DOHH2 (cell line): ENCODE data around the gene PTPRC.

Experiments used
- H3F3A ChIP-seq: fragments of 200-600 bp; sonication (generic), shearing (Covaris generic); 2 replicates; pipeline ENCODE4 v1.6.0; 2016; ENCODE audit warnings: antibody characterized with exemption, mild to moderate bottlenecking; ENCODE audit not compliant: control insufficient read depth, insufficient read depth
- H3K27ac ChIP-seq: fragments of 200-600 bp; sonication (generic); 2 replicates; pipeline ENCODE4 v1.5.1; 2014; ENCODE audit warnings: low read depth, mild to moderate bottlenecking, low read length, moderate library complexity
- H3K27me3 ChIP-seq: fragments of 200-600 bp; sonication (generic); 2 replicates; pipeline ENCODE4 v1.6.1; 2014; ENCODE audit warnings: mild to moderate bottlenecking, low read length, mixed read lengths; ENCODE audit not compliant: control insufficient read depth
- H3K36me3 ChIP-seq: fragments of 200-600 bp; sonication (generic); 2 replicates; pipeline ENCODE4 v1.6.1; 2014; ENCODE audit warnings: mild to moderate bottlenecking, low read length, moderate library complexity, mixed read lengths; ENCODE audit not compliant: control insufficient read depth
- H3K4me1 ChIP-seq: fragments of 200-600 bp; sonication (generic); 2 replicates; pipeline ENCODE4 v1.6.1; 2014; ENCODE audit warnings: mild to moderate bottlenecking, low read length, mixed read lengths; ENCODE audit not compliant: control insufficient read depth
- H3K4me2 ChIP-seq: fragments of 200-600 bp; sonication (generic); 2 replicates; pipeline ENCODE4 v1.6.0; 2014; ENCODE audit warnings: mild to moderate bottlenecking, low read length, moderate library complexity
- H3K4me3 ChIP-seq: fragments of 200-600 bp; sonication (generic); 2 replicates; pipeline ENCODE4 v1.5.1; 2014; ENCODE audit warnings: mild to moderate bottlenecking, low read length, mixed read lengths
- H3K79me2 ChIP-seq: fragments of 200-600 bp; sonication (generic); 2 replicates; pipeline ENCODE4 v1.6.1; 2014; ENCODE audit warnings: mild to moderate bottlenecking, low read length, mixed read lengths; ENCODE audit not compliant: control insufficient read depth
- H3K9me2 ChIP-seq: fragments of 200-600 bp; sonication (generic); replicated peaks from 2 replicates; pipeline ENCODE4 v1.6.1; 2014; ENCODE audit warnings: mild to moderate bottlenecking, low read length, mixed read lengths; ENCODE audit not compliant: control insufficient read depth
- H3K9me3 ChIP-seq: fragments of 200-600 bp; sonication (generic); 2 replicates; pipeline ENCODE4 v1.6.1; 2014; ENCODE audit warnings: antibody characterized with exemption, low read length, mixed read lengths; ENCODE audit not compliant: control insufficient read depth, insufficient read depth
- H4K20me1 ChIP-seq: fragments of 200-600 bp; sonication (generic); 2 replicates; pipeline ENCODE4 v1.6.0; 2014; ENCODE audit warnings: low read depth, mild to moderate bottlenecking, antibody characterized with exemption, low read length, moderate library complexity; ENCODE audit not compliant: control insufficient read depth, insufficient read depth
- EZH2phosphoT487 ChIP-seq: fragments of 200-600 bp; sonication (generic); IDR thresholded peaks from 2 replicates; pipeline ENCODE4 v1.6.1; 2017; ENCODE audit warnings: borderline replicate concordance, mild to moderate bottlenecking, antibody characterized with exemption, low read length, moderate library complexity, mixed read lengths
- TF ChIP-seq, protein P1 (sequence below): fragments of 200-600 bp; sonication (generic); IDR thresholded peaks from one replicate; pipeline ENCODE4 v1.5.1; 2014; ENCODE audit warnings: antibody characterized with exemption, mild to moderate bottlenecking, low read depth, low read length; ENCODE audit not compliant: poor library complexity, severe bottlenecking

PTPRC gene

DNA sequence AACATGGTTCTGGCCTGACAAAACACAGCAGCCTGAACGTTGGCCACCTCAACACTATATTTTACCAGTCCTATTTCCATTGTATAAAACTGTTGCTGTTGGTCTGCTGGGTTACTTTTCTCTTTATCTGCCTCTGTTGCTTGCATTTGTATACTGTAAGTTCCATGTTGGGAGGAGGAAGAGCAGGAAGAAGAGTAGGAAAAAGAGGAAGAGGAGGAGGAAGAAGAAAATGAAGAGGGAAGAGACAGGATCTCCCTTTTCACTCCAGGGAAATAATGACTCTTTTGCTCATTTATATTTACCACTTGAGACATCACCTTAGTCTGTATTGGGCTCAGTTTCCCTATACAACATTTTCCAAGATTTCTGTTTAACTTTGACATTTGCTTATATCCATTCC lies 134.2 kb downstream of the PTPRC start:
- no peaks in the 10 kb centered on the region for H4K20me1 ChIP-seq
- no peaks in the 10 kb centered on the region for H3K27me3 ChIP-seq
- no peaks in the 10 kb centered on the region for H3K9me2 ChIP-seq
- H3K79me2 ChIP-seq, result no peaks in the 10 kb centered on the region
- H3K36me3 ChIP-seq, result no peaks in the 10 kb centered on the region
- H3K4me1 ChIP-seq, result peaks cover 25% of the 10 kb centered on the region
- H3F3A ChIP-seq, result 0 out of 2 replicates have a peak, but pooled peaks cover 3% of the 10 kb centered on the region
- H3K9me3 ChIP-seq, result no peaks in the 10 kb centered on the region
- H3K27ac ChIP-seq, result no peak overlapping the region
- no peak overlapping the region for H3K4me3 ChIP-seq
- TF ChIP-seq, protein P1, sequence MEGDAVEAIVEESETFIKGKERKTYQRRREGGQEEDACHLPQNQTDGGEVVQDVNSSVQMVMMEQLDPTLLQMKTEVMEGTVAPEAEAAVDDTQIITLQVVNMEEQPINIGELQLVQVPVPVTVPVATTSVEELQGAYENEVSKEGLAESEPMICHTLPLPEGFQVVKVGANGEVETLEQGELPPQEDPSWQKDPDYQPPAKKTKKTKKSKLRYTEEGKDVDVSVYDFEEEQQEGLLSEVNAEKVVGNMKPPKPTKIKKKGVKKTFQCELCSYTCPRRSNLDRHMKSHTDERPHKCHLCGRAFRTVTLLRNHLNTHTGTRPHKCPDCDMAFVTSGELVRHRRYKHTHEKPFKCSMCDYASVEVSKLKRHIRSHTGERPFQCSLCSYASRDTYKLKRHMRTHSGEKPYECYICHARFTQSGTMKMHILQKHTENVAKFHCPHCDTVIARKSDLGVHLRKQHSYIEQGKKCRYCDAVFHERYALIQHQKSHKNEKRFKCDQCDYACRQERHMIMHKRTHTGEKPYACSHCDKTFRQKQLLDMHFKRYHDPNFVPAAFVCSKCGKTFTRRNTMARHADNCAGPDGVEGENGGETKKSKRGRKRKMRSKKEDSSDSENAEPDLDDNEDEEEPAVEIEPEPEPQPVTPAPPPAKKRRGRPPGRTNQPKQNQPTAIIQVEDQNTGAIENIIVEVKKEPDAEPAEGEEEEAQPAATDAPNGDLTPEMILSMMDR, result no peak
- no peak for TF ChIP-seq EZH2phosphoT487
- no peak overlapping the region for H3K4me2 ChIP-seq

GRCh38 chr1:198773523-198773922 lies 134.7 kb downstream of the PTPRC start:
- H3K79me2 ChIP-seq, result no peaks in the 10 kb centered on the region
- no peak overlapping the region for H3K4me2 ChIP-seq
- H4K20me1 ChIP-seq, result no peaks in the 10 kb centered on the region
- H3K27ac ChIP-seq, result no peak overlapping the region
- H3K36me3 ChIP-seq, result no peaks in the 10 kb centered on the region
- H3F3A ChIP-seq, result no peaks in the 10 kb centered on the region
- no peak for TF ChIP-seq EZH2phosphoT487
- TF ChIP-seq, protein P1, result no peak
- no peak overlapping the region for H3K4me3 ChIP-seq
- H3K4me1 ChIP-seq, result peaks cover 25% of the 10 kb centered on the region
- no peaks in the 10 kb centered on the region for H3K9me3 ChIP-seq
- H3K9me2 ChIP-seq, result no peaks in the 10 kb centered on the region
- H3K27me3 ChIP-seq, result no peaks in the 10 kb centered on the region

DNA sequence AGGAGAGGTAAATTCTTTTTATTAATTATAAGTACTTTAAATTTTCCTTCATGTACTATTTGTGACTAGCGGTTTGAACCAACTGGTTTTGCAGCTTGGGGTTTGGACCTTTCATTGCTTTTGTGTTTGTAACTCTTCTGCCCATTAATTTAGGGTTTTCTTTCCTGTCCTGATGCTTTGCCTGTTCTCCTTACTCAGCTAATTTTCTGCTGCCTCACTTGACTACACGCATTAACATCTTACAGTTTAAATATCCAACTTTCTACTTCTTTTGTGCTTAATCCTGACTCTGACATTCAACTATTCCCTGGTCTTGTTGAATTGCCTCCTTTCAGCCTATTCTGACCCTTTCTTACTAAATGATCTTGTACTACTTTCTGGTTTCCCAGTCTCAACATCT lies 135.6 kb downstream of the PTPRC start:
- Histone ChIP-seq H3K27me3 (no peaks in the 10 kb centered on the region), H3K79me2 (no peaks in the 10 kb centered on the region), H3K4me3 (no peak overlapping the region), H3K9me3 (no peaks in the 10 kb centered on the region), H4K20me1 (no peaks in the 10 kb centered on the region), H3K4me1 (peaks cover 25% of the 10 kb centered on the region), H3K9me2 (no peaks in the 10 kb centered on the region), H3F3A (no peaks in the 10 kb centered on the region), H3K36me3 (no peaks in the 10 kb centered on the region), H3K27ac (no peak overlapping the region), H3K4me2 (no peak overlapping the region)
- TF ChIP-seq, protein P1, result no peak
- TF ChIP-seq EZH2phosphoT487, result no peak

DNA sequence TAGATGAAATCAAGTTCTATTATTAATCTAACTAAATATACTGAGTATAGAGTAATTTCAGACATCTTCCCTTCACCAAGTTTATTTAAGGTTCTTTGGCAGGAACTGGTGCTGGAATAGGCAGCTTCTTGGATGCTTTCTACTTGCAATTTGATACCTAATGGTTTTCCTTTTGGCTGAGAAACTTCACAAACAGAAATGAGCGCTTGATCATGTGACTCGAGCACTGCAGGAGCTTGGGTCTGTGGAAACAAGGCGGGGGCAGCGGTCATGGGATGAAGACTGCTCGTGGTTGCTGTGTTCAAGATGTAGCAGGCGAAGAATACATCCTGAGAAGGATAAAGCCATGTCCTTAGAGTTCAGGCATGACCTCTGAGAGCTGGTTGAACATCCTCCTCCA lies 136.8 kb downstream of the PTPRC start:
- no peak overlapping the region for H3K27ac ChIP-seq
- H3K9me3 ChIP-seq, result no peaks in the 10 kb centered on the region
- no peaks in the 10 kb centered on the region for H3K79me2 ChIP-seq
- peaks cover 16% of the 10 kb centered on the region for H3K4me1 ChIP-seq
- H3K4me3 ChIP-seq, result no peak overlapping the region
- no peaks in the 10 kb centered on the region for H3F3A ChIP-seq
- no peaks in the 10 kb centered on the region for H4K20me1 ChIP-seq
- H3K27me3 ChIP-seq, result no peaks in the 10 kb centered on the region
- no peaks in the 10 kb centered on the region for H3K36me3 ChIP-seq
- no peak for TF ChIP-seq EZH2phosphoT487
- TF ChIP-seq, protein P1, result no peak
- H3K9me2 ChIP-seq, result no peaks in the 10 kb centered on the region
- no peak overlapping the region for H3K4me2 ChIP-seq
